BE2C (cell line): Measurements from ENCODE around the gene ZNF558.
"Not testable (repeated sequence)": the region's sequence is repeated elsewhere in the genome, so short reads cannot be mapped to it uniquely, and the experiment has no call there.

Source experiments
- DNase-seq: peaks from one replicate; pipeline ENCODE4 v3.0.0-alpha.2; 2020
- H3K27me3 ChIP-seq: fragments of 250-450 bp; sonication (Bioruptor Pico); 2 replicates; pipeline ENCODE4 v1.5.1; 2020; ENCODE audit warnings: mild to moderate bottlenecking
- H3K36me3 ChIP-seq: fragments of 250-450 bp; sonication (Bioruptor Pico); 2 replicates; pipeline ENCODE4 v1.5.1; 2020; ENCODE audit warnings: mild to moderate bottlenecking
- H3K4me1 ChIP-seq: fragments of 250-450 bp; sonication (Bioruptor Pico); 2 replicates; pipeline ENCODE4 v1.5.1; 2020
- H3K4me3 ChIP-seq: 2 replicates; pipeline ENCODE4 v1.5.1; 2011; ENCODE audit warnings: low read depth, low read length
- H3K9me3 ChIP-seq: fragments of 250-450 bp; sonication (Bioruptor Pico); 2 replicates; pipeline ENCODE4 v1.5.1; 2020
- TF ChIP-seq, protein P1 (sequence below): IDR thresholded peaks from 2 replicates; pipeline ENCODE4 v1.5.1; 2012; ENCODE audit warnings: mild to moderate bottlenecking, low read depth, low read length

The ZNF558 gene

DNA sequence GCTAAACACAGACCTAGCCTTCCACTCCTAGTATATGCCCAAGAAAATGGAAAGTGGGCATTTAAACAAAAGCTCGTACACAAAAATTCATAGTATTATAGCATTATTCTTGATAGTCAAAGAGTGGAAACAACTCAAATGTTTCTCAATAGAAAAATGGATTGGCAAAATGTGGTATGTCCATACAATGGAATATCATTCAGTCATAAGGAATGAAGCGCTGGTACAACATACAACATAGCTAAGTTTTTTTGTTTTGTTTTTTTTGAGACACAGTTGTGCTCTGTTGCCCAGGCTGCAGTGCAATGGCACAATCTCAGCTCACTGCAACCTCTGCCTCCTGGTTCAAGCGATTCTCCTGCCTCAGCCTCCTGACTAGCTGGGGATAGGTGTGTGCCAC lies 11.9 kb downstream of the ZNF558 start:
- TF ChIP-seq, protein P1, sequence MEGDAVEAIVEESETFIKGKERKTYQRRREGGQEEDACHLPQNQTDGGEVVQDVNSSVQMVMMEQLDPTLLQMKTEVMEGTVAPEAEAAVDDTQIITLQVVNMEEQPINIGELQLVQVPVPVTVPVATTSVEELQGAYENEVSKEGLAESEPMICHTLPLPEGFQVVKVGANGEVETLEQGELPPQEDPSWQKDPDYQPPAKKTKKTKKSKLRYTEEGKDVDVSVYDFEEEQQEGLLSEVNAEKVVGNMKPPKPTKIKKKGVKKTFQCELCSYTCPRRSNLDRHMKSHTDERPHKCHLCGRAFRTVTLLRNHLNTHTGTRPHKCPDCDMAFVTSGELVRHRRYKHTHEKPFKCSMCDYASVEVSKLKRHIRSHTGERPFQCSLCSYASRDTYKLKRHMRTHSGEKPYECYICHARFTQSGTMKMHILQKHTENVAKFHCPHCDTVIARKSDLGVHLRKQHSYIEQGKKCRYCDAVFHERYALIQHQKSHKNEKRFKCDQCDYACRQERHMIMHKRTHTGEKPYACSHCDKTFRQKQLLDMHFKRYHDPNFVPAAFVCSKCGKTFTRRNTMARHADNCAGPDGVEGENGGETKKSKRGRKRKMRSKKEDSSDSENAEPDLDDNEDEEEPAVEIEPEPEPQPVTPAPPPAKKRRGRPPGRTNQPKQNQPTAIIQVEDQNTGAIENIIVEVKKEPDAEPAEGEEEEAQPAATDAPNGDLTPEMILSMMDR = no peak
- no peak for DNase-seq
- Histone ChIP-seq H3K4me1 (no peaks in the 10 kb centered on the region), H3K9me3 (no peaks in the 10 kb centered on the region), H3K36me3 (no peaks in the 10 kb centered on the region), H3K27me3 (no peaks in the 10 kb centered on the region), H3K4me3 (no peak overlapping the region)

DNA sequence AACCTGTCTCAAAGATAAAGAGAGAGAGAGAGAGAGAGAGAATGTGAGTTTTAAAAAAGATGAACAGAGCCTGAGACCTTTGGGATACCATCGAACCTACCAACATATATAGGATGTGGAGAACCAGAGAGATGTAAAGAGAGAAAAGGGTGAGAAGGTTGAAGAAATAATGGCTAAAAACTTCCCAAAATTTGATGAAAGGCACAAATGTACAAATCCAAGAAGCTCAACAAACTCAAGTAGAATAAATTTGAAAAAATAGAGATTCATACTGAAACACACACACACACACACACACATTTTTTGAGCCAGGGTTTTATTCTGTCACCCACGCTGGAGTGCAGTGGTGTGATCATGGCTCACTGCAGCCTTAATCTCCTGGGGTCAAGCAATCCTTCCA lies 16.3 kb downstream of the ZNF558 start:
- no peaks in the 10 kb centered on the region for H3K27me3 ChIP-seq
- no peaks in the 10 kb centered on the region for H3K4me1 ChIP-seq
- H3K36me3 ChIP-seq = no peaks in the 10 kb centered on the region
- no peak overlapping the region for H3K4me3 ChIP-seq
- no peak for DNase-seq
- TF ChIP-seq, protein P1 = no peak
- no peaks in the 10 kb centered on the region; the same call in 1 of the 2 replicates for H3K9me3 ChIP-seq

DNA sequence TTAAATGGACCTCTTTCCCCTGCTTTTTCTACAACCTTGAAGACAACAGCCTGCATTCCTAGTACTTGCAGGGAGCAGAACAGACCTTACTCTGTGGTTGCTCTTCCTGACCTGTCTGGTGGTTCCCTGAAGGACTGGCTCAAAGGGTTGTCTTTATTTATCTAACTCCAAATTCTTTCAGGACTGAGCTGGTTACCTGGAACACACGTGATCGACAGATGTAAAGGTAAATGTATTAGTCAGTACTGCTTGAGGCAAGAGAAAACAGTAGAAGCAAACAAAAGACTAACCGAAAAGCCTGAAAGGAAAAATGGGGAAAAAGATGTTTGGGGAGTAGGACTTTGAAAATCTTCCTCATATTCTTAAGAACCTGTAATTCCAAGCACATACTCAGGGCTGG lies 17.9 kb downstream of the ZNF558 start:
- Histone ChIP-seq H3K9me3 (peaks cover 6% of the 10 kb centered on the region), H3K36me3 (no peaks in the 10 kb centered on the region), H3K4me1 (no peaks in the 10 kb centered on the region)

DNA sequence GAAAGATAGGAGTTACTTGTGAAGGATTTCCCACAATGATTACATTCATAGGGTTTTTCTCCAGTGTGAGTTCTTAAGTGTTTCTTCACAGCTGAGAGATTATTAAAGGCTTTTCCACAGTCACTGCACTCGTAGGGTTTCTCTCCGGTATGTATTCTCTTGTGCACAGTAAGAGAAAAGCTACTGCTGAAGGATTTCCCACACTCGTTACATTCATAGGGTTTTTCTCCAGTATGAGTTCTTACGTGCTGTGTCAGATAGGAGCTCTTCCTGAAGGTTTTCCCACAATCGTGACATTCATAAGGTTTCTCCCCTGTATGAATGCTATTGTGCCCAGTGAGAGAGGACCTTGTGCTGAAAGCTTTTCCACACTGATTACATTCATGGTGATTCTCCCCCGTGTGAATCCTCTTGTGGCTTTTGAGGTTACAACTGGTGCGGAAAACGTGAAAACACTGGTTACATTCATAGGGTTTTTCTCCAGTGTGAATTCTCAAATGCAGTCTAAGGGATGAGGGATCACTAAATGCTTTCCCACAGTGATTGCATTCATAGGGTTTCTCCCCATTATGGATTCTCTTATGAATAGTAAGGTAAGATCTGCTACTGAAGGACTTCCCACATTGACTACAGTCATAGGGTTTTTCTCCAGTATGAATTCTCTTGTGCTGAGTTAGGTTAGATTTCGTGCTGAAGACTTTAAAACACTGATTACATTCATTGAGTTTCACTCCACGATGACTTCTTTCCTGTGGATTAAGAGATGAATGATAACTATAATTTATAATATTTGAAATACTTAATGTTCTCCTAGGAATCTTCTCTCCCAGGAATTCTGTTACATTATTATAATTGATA lies 20.6 kb downstream of the ZNF558 start:
- Histone ChIP-seq H3K27me3 (no peaks in the 10 kb centered on the region), H3K36me3 (no peaks in the 10 kb centered on the region), H3K4me3 (no peak overlapping the region), H3K4me1 (no peaks in the 10 kb centered on the region), H3K9me3 (peaks cover 6% of the 10 kb centered on the region)
- no peak for DNase-seq
- TF ChIP-seq, protein P1 = no peak

More for the DNA sequence above, 17.9 kb downstream of the ZNF558 start:
- H3K4me3 ChIP-seq = no peak overlapping the region
- DNase-seq = no peak
- H3K27me3 ChIP-seq = no peaks in the 10 kb centered on the region
- TF ChIP-seq, protein P1 = no peak

DNA sequence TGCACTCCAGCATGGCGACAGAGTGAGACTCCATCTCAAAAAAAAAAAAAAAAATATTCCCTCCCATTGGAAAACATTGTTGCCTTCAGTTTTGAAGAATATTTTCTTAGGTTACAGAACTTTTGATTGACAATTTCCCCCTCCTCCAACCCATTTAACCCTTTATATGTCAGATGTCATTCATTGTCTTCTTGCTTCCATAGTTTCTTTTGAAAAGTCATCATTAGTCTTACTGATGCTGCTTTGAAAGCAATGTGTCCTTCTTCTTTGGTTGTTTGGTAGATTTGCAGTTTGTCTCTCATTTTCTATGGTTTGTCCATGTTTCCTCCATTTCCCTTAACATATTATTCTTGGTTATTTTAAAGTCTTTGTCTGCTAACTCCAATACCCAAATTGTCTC lies 25.4 kb downstream of the ZNF558 start:
- DNase-seq = no peak
- H3K27me3 ChIP-seq = no peaks in the 10 kb centered on the region
- TF ChIP-seq, protein P1 = no peak
- no peaks in the 10 kb centered on the region for H3K36me3 ChIP-seq
- peaks cover 6% of the 10 kb centered on the region for H3K9me3 ChIP-seq
- no peak overlapping the region for H3K4me3 ChIP-seq
- no peaks in the 10 kb centered on the region for H3K4me1 ChIP-seq

DNA sequence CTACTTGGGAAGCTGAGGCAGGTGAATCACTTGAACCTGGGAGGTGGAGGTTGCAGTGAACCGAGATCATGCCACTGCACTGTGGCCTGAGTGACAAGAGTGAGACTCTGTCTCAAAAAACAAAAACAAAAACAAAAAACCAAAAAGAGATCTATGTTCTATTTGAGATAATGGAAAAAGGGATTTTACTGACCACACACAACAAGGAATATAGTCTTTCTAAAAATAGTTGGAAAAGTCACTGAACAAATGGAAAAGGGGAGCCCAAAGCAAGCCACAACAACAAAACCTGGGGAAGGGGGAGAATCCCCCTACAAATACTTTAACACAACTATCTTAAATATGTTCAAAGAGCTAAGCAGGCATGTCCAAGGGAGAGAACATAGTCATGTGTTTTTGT lies 37.3 kb downstream of the ZNF558 start:
- Histone ChIP-seq H3K36me3 (no peaks in the 10 kb centered on the region), H3K4me3 (no peak overlapping the region), H3K4me1 (no peaks in the 10 kb centered on the region), H3K27me3 (no peaks in the 10 kb centered on the region), H3K9me3 (no peaks in the 10 kb centered on the region)
- DNase-seq = no peak
- TF ChIP-seq, protein P1 = no peak

DNA sequence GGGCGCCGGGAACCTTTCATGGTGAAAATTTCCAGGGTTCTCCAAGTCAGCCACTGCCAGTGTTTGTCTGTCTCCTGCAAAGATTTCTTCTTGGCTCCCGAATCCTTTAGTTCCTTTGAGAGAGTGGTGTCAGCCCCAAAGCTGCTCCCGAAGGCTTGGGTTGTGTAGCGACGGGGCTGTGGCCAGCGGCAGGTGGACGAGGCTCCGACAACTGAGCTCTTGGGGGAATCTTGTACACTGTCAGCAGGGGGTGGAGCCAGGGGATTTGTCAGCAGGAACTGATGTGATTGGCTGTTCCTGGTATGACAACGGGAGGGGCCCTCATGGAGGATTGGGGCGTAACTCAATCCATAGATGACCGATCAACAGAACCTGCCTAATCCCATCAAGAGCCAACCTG lies 58.5 kb downstream of the ZNF558 start:
- H3K4me3 ChIP-seq, DNase-seq, H3K27me3 ChIP-seq, H3K36me3 ChIP-seq, H3K4me1 ChIP-seq, H3K9me3 ChIP-seq: not testable (repeated sequence)

DNA sequence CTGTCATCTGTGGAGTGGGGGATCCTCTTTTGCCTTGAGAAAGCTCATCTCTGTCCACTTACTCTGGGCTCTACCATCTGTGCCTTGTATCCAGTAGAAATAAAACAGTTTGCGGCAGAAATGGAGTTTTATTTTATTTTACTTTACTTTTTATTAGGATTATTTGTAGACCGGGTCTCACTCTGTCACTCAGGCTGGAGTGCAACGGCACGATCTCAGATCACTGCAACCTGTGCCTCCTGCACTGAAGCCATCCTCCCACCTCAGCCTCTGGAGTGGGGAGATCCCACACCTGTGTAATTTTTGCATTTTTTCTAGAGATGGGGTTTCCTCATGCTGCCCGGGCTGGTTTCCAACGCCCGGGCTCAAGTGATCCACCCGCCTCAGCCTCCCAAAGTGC lies 62.8 kb downstream of the ZNF558 start:
- H3K4me3 ChIP-seq, DNase-seq, H3K4me1 ChIP-seq, H3K9me3 ChIP-seq, H3K36me3 ChIP-seq, H3K27me3 ChIP-seq: not testable (repeated sequence)

DNA sequence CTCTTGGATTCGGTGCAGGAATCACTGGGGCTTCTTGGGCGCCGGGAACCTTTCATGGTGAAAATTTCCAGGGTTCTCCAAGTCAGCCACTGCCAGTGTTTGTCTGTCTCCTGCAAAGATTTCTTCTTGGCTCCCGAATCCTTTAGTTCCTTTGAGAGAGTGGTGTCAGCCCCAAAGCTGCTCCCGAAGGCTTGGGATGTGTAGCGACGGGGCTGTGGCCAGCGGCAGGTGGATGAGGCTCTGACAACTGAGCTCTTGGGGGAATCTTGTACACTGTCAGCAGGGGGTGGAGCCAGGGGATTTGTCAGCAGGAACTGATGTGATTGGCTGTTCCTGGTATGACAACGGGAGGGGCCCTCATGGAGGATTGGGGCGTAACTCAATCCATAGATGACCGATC lies 64.8 kb downstream of the ZNF558 start:
- H3K27me3 ChIP-seq, H3K9me3 ChIP-seq, DNase-seq, H3K4me1 ChIP-seq, H3K4me3 ChIP-seq, H3K36me3 ChIP-seq: not testable (repeated sequence)
